Stimulated activated CD8-positive, alpha-beta memory T cell treated with anti-CD3 and anti-CD28 coated beads, Interleukin-12 subunit alpha, Interleukin-12 subunit beta, amount 100 ng/mL, for 1 hour (primary cell): ENCODE results near the gene FBXO42.

Experiments
- DNase-seq: peaks from one replicate; pipeline ENCODE4 v3.0.0-alpha.2; 2020; ENCODE audit warnings: low read depth

FBXO42 gene

GRCh38 chr1:16351994-16352841, at the start of gene FBXO42:
FBXO42 (minus strand) TSS chr1:16352480; CDS start chr1:16315418, 37,062 bp downstream.
- peak; percentile 85 for DNase-seq

- no peak for DNase-seq
Observed at GRCh38 chr1:16398371-16398953, 46.2 kb upstream of the FBXO42 start.

GRCh38 chr1:16397120-16397519, 44.8 kb upstream of the FBXO42 start:
- DNase-seq = no peak

GRCh38 chr1:16396591-16396990, 44.3 kb upstream of the FBXO42 start:
- no peak for DNase-seq

GRCh38 chr1:16394977-16395376, 42.7 kb upstream of the FBXO42 start:
- no peak for DNase-seq

- no peak for DNase-seq
Observed at GRCh38 chr1:16393570-16394521, 41.6 kb upstream of the FBXO42 start.

- DNase-seq = no peak
Observed at GRCh38 chr1:16392740-16393569, 40.7 kb upstream of the FBXO42 start.

GRCh38 chr1:16391411-16391810, 39.1 kb upstream of the FBXO42 start:
- no peak for DNase-seq

GRCh38 chr1:16387201-16388188, 35.2 kb upstream of the FBXO42 start:
- DNase-seq = no peak

- no peak for DNase-seq
Observed at GRCh38 chr1:16386454-16387113, 34.3 kb upstream of the FBXO42 start.

- DNase-seq = no peak
Observed at GRCh38 chr1:16385659-16386453, 33.6 kb upstream of the FBXO42 start.

GRCh38 chr1:16383888-16384287, 31.6 kb upstream of the FBXO42 start:
- DNase-seq = no peak

- no peak for DNase-seq
Observed at GRCh38 chr1:16380868-16381267, 28.6 kb upstream of the FBXO42 start.

GRCh38 chr1:16378443-16378842, 26.2 kb upstream of the FBXO42 start:
- no peak for DNase-seq

GRCh38 chr1:16376971-16377370, 24.7 kb upstream of the FBXO42 start:
- DNase-seq = no peak

- no peak for DNase-seq
Observed at GRCh38 chr1:16375521-16376340, 23.5 kb upstream of the FBXO42 start.

GRCh38 chr1:16374266-16374665, 22.0 kb upstream of the FBXO42 start:
- DNase-seq = no peak
